Fibroblast of lung (primary cell): ENCODE data around the gene SULF2.

ENCODE experiments used
- EZH2 ChIP-seq: IDR thresholded peaks from 2 replicates; pipeline ENCODE4 v1.5.1; 2012; ENCODE audit warnings: low read length, control low read depth, mild to moderate bottlenecking; ENCODE audit errors: missing control alignments
- TF ChIP-seq, protein P1 (sequence below), 2 donors: IDR thresholded peaks in 1 of 2; conservative IDR thresholded peaks in 1 of 2; 1 replicate in 1 of 2; 2 replicates in 1 of 2; pipeline ENCODE4 v1.5.1; 2011 to 2012; ENCODE audit warnings: low read length in 2 of 2, control low read depth in 1 of 2, inconsistent platforms in 1 of 2, low read depth in 1 of 2, mild to moderate bottlenecking in 1 of 2

DNA sequence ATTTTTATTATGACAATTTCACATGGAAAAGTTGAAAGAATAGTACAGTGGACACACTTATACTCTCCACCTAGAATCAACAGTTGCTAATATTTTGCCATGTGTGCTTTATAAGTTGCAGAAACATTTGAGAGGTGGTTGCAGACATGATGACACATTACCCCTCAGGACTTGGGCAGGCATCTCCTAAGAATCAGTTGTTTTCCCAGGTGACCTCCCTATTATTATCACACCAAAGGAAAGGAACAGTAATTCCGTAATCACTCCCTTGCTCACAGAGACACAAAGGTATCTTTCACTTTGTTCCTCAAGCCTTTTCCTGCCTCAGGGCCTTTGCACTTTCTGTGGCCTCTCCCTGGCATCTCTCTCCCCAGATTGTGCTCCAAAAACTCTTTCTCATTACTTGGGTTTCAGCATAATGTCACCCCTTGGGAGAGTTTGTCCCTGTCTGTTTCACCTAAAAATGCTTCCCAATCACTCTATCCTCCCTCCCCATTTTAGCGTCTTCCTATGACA is 5.9 kb upstream of the SULF2 start:
- TF ChIP-seq, protein P1, sequence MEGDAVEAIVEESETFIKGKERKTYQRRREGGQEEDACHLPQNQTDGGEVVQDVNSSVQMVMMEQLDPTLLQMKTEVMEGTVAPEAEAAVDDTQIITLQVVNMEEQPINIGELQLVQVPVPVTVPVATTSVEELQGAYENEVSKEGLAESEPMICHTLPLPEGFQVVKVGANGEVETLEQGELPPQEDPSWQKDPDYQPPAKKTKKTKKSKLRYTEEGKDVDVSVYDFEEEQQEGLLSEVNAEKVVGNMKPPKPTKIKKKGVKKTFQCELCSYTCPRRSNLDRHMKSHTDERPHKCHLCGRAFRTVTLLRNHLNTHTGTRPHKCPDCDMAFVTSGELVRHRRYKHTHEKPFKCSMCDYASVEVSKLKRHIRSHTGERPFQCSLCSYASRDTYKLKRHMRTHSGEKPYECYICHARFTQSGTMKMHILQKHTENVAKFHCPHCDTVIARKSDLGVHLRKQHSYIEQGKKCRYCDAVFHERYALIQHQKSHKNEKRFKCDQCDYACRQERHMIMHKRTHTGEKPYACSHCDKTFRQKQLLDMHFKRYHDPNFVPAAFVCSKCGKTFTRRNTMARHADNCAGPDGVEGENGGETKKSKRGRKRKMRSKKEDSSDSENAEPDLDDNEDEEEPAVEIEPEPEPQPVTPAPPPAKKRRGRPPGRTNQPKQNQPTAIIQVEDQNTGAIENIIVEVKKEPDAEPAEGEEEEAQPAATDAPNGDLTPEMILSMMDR (conservative IDR thresholded peaks at IDR 0.05 in 1 of 2, IDR thresholded peaks at IDR 0.05 in 1 of 2; ENCODE audit: low read depth in 1 of 2, low read length in 2 of 2) = no peak
- no peak for TF ChIP-seq EZH2
